Progenitor cell of endocrine pancreas (in vitro differentiated cells): ENCODE results near the gene MSH3. TPM values are rescaled to one million over a fixed set of nuclear protein-coding genes. Genes with fewer than 3 reads are reported as not detected.

Experiments
- DNase-seq: peaks from one replicate; pipeline ENCODE4 v3.0.0; 2021; ENCODE audit warnings: low spot score; ENCODE audit not compliant: unreplicated experiment
- H3K27ac Mint-ChIP-seq: 2 replicates; pipeline ENCODE4 v1.8.0; 2021; ENCODE audit warnings: mild to moderate bottlenecking, moderate library complexity, mixed read lengths
- H3K27me3 Mint-ChIP-seq: 2 replicates; pipeline ENCODE4 v1.8.0; 2021; ENCODE audit warnings: mixed read lengths
- H3K36me3 Mint-ChIP-seq: 2 replicates; pipeline ENCODE4 v1.8.0; 2022; ENCODE audit warnings: mixed read lengths; ENCODE audit not compliant: insufficient read depth
- H3K4me1 Mint-ChIP-seq: 2 replicates; pipeline ENCODE4 v1.8.0; 2021; ENCODE audit warnings: low read depth, mixed read lengths
- H3K4me3 Mint-ChIP-seq: 2 replicates; pipeline ENCODE4 v1.8.0; 2021; ENCODE audit warnings: low read depth, mild to moderate bottlenecking, moderate library complexity, mixed read lengths
- H3K9me3 Mint-ChIP-seq: 2 replicates; pipeline ENCODE4 v1.8.0; 2021; ENCODE audit warnings: low read depth, mixed read lengths
- CTCF ChIP-seq: fragments of 200-600 bp; sonication (generic); IDR thresholded peaks from one replicate; pipeline ENCODE4 v1.5.0; 2021; ENCODE audit warnings: antibody characterized with exemption, mild to moderate bottlenecking; ENCODE audit not compliant: unreplicated experiment
- total RNA-seq: library from RNA; stranded (reverse); gene quantifications from 2 replicates; pipeline ENCODE4 v1.2.1, GENCODE V29; 2021

MSH3 gene
- total RNA-seq, 1 donor from 2014 or later, result 16.9 TPM

- Mint-ChIP-seq H3K27me3 (no peaks in the 10 kb centered on the region), H3K4me1 (peaks cover 9% of the 10 kb centered on the region), H3K36me3 (peaks cover 23% of the 10 kb centered on the region), H3K27ac (no peak overlapping the region), H3K4me3 (no peak overlapping the region), H3K9me3 (peaks cover 9% of the 10 kb centered on the region)
- DNase-seq, result no peak
- peak; percentile 67 for TF ChIP-seq CTCF
Measured at GRCh38 chr5:80686757-80687156, 32.3 kb downstream of the MSH3 start.

- H3K27ac Mint-ChIP-seq, result no peak overlapping the region
Measured at GRCh38 chr5:80688648-80689420, 34.4 kb downstream of the MSH3 start.

DNA sequence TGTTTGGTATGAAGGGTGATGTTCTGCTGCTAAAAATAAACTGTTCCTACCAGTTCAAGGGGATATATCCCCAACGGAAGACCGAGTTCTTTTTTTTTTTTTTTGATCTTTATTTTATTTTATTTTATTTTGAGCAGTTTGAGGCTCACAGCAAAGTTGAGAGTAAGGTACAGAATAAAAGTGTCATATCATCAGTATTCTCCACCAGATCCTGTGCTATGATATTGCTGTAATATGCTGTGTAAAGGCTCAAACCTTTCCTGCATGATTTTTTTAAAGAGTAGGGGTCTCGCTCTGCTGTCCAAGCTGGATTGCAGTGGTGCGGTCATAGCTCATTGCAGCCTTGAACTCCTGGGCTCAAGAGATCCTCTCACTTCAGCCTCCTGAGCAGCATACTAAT is 35.2 kb downstream of the MSH3 start:
- Mint-ChIP-seq H3K27me3 (no peaks in the 10 kb centered on the region), H3K27ac (no peak overlapping the region), H3K4me1 (peaks cover 9% of the 10 kb centered on the region), H3K36me3 (peaks cover under 1% of the 10 kb centered on the region), H3K9me3 (no peaks in the 10 kb centered on the region), H3K4me3 (no peak overlapping the region)
- no peak for DNase-seq
- TF ChIP-seq CTCF, result no peak

More at GRCh38 chr5:80688648-80689420, 34.4 kb downstream of the MSH3 start:
- Mint-ChIP-seq H3K9me3 (peaks cover 5% of the 10 kb centered on the region), H3K4me1 (peaks cover 9% of the 10 kb centered on the region), H3K36me3 (peaks cover 8% of the 10 kb centered on the region), H3K4me3 (no peak overlapping the region), H3K27me3 (no peaks in the 10 kb centered on the region)
- no peak for TF ChIP-seq CTCF
- no peak for DNase-seq

GRCh38 chr5:80695666-80696065 is 41.2 kb downstream of the MSH3 start:
- H3K36me3 Mint-ChIP-seq, result peaks cover 3% of the 10 kb centered on the region
- H3K4me1 Mint-ChIP-seq, result peaks cover 3% of the 10 kb centered on the region
- no peak overlapping the region for H3K4me3 Mint-ChIP-seq
- DNase-seq, result no peak
- no peaks in the 10 kb centered on the region for H3K27me3 Mint-ChIP-seq
- no peak for TF ChIP-seq CTCF
- no peak overlapping the region for H3K27ac Mint-ChIP-seq
- no peaks in the 10 kb centered on the region for H3K9me3 Mint-ChIP-seq

DNA sequence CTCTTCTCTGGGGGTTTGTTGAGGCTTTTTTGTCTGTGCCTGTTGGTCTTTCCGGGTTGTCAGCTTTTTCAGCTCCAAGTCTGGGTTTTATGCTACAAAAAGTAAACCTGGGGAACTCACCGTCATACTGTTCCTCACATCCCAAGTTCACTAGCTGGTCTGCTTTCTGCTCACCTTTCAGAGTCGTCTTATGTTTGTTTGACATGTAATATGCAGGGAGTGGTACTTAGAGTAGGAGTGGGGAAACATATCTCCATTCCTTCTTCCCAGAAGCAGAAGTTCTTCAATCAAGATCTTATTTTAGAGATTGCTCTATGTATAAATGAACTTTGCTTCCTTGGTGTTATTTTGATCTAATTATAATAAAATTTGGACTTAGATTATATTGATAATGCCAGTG is 42.0 kb downstream of the MSH3 start:
- DNase-seq, result no peak
- H3K9me3 Mint-ChIP-seq, result no peaks in the 10 kb centered on the region
- H3K27ac Mint-ChIP-seq, result peak overlapping the region; percentile 54
- no peak for TF ChIP-seq CTCF
- H3K4me3 Mint-ChIP-seq, result no peak overlapping the region
- H3K27me3 Mint-ChIP-seq, result no peaks in the 10 kb centered on the region
- peaks cover 3% of the 10 kb centered on the region for H3K36me3 Mint-ChIP-seq
- peaks cover 9% of the 10 kb centered on the region for H3K4me1 Mint-ChIP-seq
